ENCODE results near the gene IER5.

IER5 gene
- long read RNA-seq, result 0 reads

DNA sequence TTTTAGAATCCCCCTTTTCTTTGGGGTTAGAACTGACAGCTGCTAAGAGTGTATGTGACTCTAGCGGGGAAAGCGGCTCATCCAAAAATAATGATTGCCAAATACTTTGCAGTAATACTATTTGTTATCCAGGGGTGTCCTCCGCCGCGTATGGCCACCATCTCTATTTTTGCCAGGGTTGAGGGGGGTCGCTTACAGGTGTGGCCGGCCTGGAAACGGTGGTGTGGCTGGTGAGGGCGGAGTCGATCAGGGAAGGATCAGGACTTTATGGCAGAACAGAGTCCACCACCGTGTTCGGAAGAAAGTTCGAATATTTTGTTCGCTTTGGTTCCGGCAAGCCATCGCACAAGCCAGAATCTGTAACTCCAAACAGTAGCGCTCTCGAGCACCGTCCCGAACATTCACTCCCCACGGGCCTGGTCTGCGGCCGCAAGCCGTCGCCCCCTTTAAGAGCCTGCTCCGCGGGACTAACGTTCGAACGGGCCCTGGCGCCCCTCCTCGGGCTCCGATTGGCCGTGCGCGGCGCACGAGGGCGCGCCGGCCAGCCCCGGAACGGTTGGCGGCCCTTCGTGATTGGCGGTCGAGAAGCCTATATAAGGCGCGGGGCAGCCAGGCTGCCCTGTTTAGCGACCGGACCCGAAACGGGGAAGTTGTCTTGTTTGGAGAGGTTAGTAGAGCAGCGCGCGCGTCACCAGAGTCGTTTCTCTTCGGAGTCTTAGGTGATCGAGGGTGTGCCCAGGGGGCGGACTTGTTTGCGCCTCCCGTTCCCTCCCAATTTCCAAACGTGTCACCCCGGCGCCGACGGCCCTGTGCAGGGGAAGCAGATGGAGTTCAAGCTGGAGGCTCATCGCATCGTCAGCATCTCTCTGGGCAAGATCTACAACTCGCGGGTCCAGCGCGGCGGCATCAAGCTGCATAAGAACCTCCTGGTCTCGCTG lies at the start of gene IER5:
TSS of gene IER5 (plus strand) at position 622 of the 938 bp plus-strand sequence. CDS start at position 825, 203 bp downstream.
- peak within 1 kb of the TSS; percentile 82 for H3K4me3 ChIP-seq (replicated peaks; ENCODE audit: insufficient read depth, low read length)
- DNase-seq (ENCODE audit: low read depth in 1 of 2, low spot score in 1 of 2), result peak; percentile 97
- TF ChIP-seq, protein P1, sequence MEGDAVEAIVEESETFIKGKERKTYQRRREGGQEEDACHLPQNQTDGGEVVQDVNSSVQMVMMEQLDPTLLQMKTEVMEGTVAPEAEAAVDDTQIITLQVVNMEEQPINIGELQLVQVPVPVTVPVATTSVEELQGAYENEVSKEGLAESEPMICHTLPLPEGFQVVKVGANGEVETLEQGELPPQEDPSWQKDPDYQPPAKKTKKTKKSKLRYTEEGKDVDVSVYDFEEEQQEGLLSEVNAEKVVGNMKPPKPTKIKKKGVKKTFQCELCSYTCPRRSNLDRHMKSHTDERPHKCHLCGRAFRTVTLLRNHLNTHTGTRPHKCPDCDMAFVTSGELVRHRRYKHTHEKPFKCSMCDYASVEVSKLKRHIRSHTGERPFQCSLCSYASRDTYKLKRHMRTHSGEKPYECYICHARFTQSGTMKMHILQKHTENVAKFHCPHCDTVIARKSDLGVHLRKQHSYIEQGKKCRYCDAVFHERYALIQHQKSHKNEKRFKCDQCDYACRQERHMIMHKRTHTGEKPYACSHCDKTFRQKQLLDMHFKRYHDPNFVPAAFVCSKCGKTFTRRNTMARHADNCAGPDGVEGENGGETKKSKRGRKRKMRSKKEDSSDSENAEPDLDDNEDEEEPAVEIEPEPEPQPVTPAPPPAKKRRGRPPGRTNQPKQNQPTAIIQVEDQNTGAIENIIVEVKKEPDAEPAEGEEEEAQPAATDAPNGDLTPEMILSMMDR (IDR thresholded peaks at IDR 0.05; ENCODE audit: insufficient read depth, low read length), result no peak
- peak; percentile 99 for TF ChIP-seq POLR2AphosphoS5 (IDR thresholded peaks at IDR 0.05; ENCODE audit: low read depth)
- TF ChIP-seq SPI1 (IDR thresholded peaks at IDR 0.05; ENCODE audit: borderline replicate concordance, low read depth), result peak; percentile 10; the same call in 1 of the 2 replicates
- TF ChIP-seq, protein P2, sequence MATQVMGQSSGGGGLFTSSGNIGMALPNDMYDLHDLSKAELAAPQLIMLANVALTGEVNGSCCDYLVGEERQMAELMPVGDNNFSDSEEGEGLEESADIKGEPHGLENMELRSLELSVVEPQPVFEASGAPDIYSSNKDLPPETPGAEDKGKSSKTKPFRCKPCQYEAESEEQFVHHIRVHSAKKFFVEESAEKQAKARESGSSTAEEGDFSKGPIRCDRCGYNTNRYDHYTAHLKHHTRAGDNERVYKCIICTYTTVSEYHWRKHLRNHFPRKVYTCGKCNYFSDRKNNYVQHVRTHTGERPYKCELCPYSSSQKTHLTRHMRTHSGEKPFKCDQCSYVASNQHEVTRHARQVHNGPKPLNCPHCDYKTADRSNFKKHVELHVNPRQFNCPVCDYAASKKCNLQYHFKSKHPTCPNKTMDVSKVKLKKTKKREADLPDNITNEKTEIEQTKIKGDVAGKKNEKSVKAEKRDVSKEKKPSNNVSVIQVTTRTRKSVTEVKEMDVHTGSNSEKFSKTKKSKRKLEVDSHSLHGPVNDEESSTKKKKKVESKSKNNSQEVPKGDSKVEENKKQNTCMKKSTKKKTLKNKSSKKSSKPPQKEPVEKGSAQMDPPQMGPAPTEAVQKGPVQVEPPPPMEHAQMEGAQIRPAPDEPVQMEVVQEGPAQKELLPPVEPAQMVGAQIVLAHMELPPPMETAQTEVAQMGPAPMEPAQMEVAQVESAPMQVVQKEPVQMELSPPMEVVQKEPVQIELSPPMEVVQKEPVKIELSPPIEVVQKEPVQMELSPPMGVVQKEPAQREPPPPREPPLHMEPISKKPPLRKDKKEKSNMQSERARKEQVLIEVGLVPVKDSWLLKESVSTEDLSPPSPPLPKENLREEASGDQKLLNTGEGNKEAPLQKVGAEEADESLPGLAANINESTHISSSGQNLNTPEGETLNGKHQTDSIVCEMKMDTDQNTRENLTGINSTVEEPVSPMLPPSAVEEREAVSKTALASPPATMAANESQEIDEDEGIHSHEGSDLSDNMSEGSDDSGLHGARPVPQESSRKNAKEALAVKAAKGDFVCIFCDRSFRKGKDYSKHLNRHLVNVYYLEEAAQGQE (IDR thresholded peaks at IDR 0.05; ENCODE audit: insufficient replicate concordance, low read depth), result peak; percentile 79
- no peak for TF ChIP-seq GABPA (IDR thresholded peaks at IDR 0.05; ENCODE audit: low read depth)
- H3K27ac ChIP-seq (replicated peaks), result peak within 1 kb of the TSS; percentile 76
- H3K27me3 ChIP-seq (ENCODE audit: insufficient read depth, poor library complexity, severe bottlenecking), result no peaks in the 10 kb centered on the region

DNA sequence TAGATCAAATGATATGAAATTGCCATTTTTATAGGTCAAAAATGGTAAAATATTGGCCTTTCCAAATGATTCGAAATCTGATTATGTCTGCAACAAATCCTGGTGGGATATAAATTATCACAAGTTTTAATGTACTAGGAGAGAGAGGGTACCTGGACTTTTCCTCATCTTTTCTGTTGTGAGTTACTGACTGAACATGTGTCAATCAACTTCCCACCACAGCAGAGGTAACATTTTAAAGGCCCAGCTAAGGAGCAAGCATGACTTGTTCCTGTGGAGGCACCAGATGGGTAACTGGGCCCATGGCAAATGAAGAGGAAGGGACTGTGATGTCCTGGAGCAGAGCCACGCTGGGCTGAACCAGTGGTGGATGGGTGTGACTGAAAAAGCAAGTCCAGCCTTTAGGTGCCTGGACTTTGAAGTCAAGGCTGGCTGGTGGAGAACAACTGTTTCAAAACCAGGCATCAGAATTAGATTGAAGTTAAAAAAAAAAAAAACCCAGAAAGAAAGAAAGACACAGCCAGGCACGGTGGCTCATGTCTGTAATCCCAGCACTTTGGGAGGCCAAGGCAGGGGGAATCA lies 48.1 kb upstream of the IER5 start:
- no peak overlapping the region for H3K4me3 ChIP-seq (replicated peaks; ENCODE audit: insufficient read depth, low read length)
- TF ChIP-seq GABPA (IDR thresholded peaks at IDR 0.05; ENCODE audit: low read depth) (no peak), POLR2AphosphoS5 (IDR thresholded peaks at IDR 0.05; ENCODE audit: low read depth) (no peak), SPI1 (IDR thresholded peaks at IDR 0.05; ENCODE audit: borderline replicate concordance, low read depth) (no peak)
- TF ChIP-seq, protein P2 (IDR thresholded peaks at IDR 0.05; ENCODE audit: insufficient replicate concordance, low read depth), result no peak
- TF ChIP-seq, protein P1 (IDR thresholded peaks at IDR 0.05; ENCODE audit: insufficient read depth, low read length), result no peak
- no peak overlapping the region for H3K27ac ChIP-seq (replicated peaks)
- no peaks in the 10 kb centered on the region for H3K27me3 ChIP-seq (ENCODE audit: insufficient read depth, poor library complexity, severe bottlenecking)
- DNase-seq (ENCODE audit: low read depth in 1 of 2, low spot score in 1 of 2), result no peak

DNA sequence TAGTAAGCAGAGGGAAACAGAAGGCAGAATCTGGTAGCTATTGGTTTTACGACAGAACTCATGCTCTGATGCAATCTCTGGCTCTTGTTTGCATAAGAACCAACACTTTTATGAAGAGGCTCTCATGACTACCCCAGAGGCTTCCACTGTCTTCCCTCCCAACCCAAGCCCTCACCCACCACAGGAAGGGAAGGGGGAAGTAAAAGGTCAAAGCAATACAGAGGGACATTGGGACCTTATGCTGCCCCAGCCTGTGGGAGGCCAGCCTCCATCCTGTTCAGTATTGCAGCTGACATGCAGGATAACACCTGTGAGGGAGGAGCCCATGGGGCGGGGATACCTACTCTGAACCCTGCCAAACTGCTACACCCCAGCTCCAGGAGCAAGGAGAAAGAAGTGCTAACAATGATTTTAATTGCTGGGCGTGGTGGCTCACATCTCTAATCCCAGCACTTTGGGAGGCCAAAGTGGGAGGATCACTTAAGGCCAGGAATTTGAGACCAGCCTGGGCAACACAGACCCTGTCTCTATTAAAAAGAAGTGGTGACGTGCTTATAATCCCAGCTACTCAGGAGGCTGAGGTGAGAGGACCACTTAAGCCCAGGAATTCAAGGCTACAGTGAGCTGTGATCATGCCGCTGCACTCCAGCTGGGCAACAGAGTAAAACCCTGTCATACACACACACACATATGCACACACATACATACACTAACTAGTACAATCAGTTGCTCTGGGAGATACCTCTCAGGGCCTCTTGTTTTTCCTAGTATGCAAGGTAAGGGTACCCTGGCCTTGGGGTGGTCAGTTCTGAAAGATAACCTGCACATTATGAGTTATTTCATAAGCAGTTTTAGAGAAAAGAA lies 45.2 kb upstream of the IER5 start:
- peak; percentile 91 to 93 for DNase-seq (ENCODE audit: low read depth in 1 of 2, low spot score in 1 of 2)

More for the DNA sequence above, 45.2 kb upstream of the IER5 start:
- H3K27me3 ChIP-seq (ENCODE audit: insufficient read depth, poor library complexity, severe bottlenecking), result no peaks in the 10 kb centered on the region
- TF ChIP-seq POLR2AphosphoS5 (IDR thresholded peaks at IDR 0.05; ENCODE audit: low read depth), result peak; percentile 61
- 0 out of 2 replicates have a peak, but pooled peaks have one; percentile 21 for TF ChIP-seq SPI1 (IDR thresholded peaks at IDR 0.05; ENCODE audit: borderline replicate concordance, low read depth)
- TF ChIP-seq GABPA (IDR thresholded peaks at IDR 0.05; ENCODE audit: low read depth), result no peak; the same call in 1 of the 2 replicates
- TF ChIP-seq, protein P1 (IDR thresholded peaks at IDR 0.05; ENCODE audit: insufficient read depth, low read length), result no peak
- no peak overlapping the region for H3K4me3 ChIP-seq (replicated peaks; ENCODE audit: insufficient read depth, low read length)
- peak overlapping the region; percentile 44 for H3K27ac ChIP-seq (replicated peaks)

Measured in HL-60 (cell line).